CD4-positive, alpha-beta T cell (primary cell): Measurements from ENCODE around the gene GADL1. TPM values are rescaled to one million over a fixed set of nuclear protein-coding genes. Genes with fewer than 3 reads are reported as not detected.

Experiments
- ATAC-seq: fragments of 200-7000 bp; cut with Tn5 transposase; one replicate; pipeline ENCODE4 v1.10.0; 2022; ENCODE audit warnings: mild to moderate bottlenecking; ENCODE audit not compliant: poor library complexity
- CTCF ChIA-PET: fragments of 350-600 bp; sonication (Branson Sonifier 250); formaldehyde crosslinking; loops from one replicate; lab custom pipeline; 2021; ENCODE audit warnings: antibody characterized with exemption, inconsistent platforms; lab: Charles Lee
- POLR2A ChIA-PET: fragments of 350-600 bp; sonication (Branson Sonifier 250); formaldehyde crosslinking; loops from one replicate; lab custom pipeline; 2021; ENCODE audit warnings: antibody characterized with exemption, inconsistent platforms; lab: Charles Lee
- DNase-seq, 14 experiments: peaks; one replicate each; pipeline ENCODE4 v3.0.0-alpha.2; 2013 to 2020; ENCODE audit warnings: mixed read lengths in 2 of 14
- H3K27ac ChIP-seq, 2 donors: one replicate each; pipeline versions ENCODE4 v1.5.1 to v1.7.0; 2013; ENCODE audit warnings: low read length in 2 of 2, low read depth in 1 of 2, mild to moderate bottlenecking in 1 of 2
- H3K27me3 ChIP-seq, 2 experiments: 1 replicate in 1 of 2; 2 replicates in 1 of 2; pipeline versions ENCODE4 v1.6.1 to v1.7.0; 2013; ENCODE audit warnings: low read length in 2 of 2, control low read depth in 1 of 2, mild to moderate bottlenecking in 1 of 2, moderate library complexity in 1 of 2; ENCODE audit not compliant: insufficient read depth in 2 of 2, control insufficient read depth in 1 of 2
- H3K36me3 ChIP-seq: one replicate; pipeline ENCODE4 v1.6.1; 2013; ENCODE audit warnings: low read length, control low read depth; ENCODE audit not compliant: insufficient read depth
- H3K4me1 ChIP-seq: one replicate; pipeline ENCODE4 v1.6.1; 2013; ENCODE audit warnings: low read length, control low read depth; ENCODE audit not compliant: insufficient read depth
- H3K4me3 ChIP-seq: one replicate; pipeline ENCODE4 v1.5.1; 2013; ENCODE audit warnings: mild to moderate bottlenecking, low read length, moderate library complexity
- H3K9me3 ChIP-seq, 2 experiments: 1 replicate in 1 of 2; 2 replicates in 1 of 2; pipeline versions ENCODE4 v1.6.1 to v1.7.0; 2013; ENCODE audit warnings: low read length in 2 of 2, mild to moderate bottlenecking in 2 of 2, control low read depth in 1 of 2, moderate library complexity in 1 of 2; ENCODE audit not compliant: control insufficient read depth in 1 of 2, insufficient read depth in 1 of 2
- H3K27ac Mint-ChIP-seq: one replicate; pipeline ENCODE4 v1.8.0; 2020; ENCODE audit warnings: mixed read lengths
- H3K27me3 Mint-ChIP-seq: one replicate; pipeline ENCODE4 v1.8.0; 2021; ENCODE audit warnings: mixed read lengths
- H3K36me3 Mint-ChIP-seq: one replicate; pipeline ENCODE4 v1.8.0; 2021; ENCODE audit warnings: low read depth, mixed read lengths
- H3K4me1 Mint-ChIP-seq: one replicate; pipeline ENCODE4 v1.8.0; 2021; ENCODE audit warnings: low read depth, mixed read lengths
- H3K4me3 Mint-ChIP-seq: one replicate; pipeline ENCODE4 v1.8.0; 2020; ENCODE audit warnings: mild to moderate bottlenecking, mixed read lengths
- H3K9me3 Mint-ChIP-seq: one replicate; pipeline ENCODE4 v1.8.0; 2020; ENCODE audit warnings: mixed read lengths
- intact Hi-C, 2 experiments: fragments of 100-400 bp; cut with DNase I in 1 of 2; cut with micrococcal nuclease in 1 of 2; formaldehyde crosslinking; loops; one replicate each; pipeline versions ENCODE4 v1.15.1 to v1.9.0; 2023 to 2025; cut with DNase I, micrococcal nuclease
- total RNA-seq, 174 experiments: library from RNA in 2 of 174; stranded (reverse) in 2 of 174; gene quantifications; one replicate each; pipeline ENCODE4 v1.2.3 and lab custom pipeline; 2021 to 2026
- TF ChIP-seq, protein P1 (sequence below): fragments of 200-600 bp; IDR thresholded peaks from one replicate; pipeline ENCODE4 v1.8.0; 2022; ENCODE audit warnings: antibody characterized with exemption, mild to moderate bottlenecking

GADL1 gene
- total RNA-seq, 2 experiments from 2014 or later: not detected

DNA sequence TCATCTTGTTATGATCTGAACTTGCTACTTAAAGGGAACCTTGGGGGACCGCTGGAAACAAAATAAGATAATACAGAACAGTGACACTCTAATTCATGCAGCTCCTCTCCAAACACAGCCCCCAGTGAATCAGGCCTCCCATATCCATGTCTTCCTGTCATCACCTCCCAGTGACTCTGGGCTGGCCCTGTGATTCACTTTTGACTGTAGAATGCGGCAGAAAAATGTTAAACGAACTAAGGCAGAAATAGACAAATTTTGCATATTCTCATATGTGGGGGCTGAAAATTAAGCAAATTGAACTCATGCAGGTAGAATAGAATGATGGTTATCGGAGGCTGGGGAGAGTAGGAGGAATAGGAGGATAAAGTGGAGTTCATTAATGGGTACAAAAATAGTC, 20.2 kb upstream of the GADL1 start:
- no peaks in the 10 kb centered on the region for H3K27me3 Mint-ChIP-seq
- POLR2A ChIA-PET: no interaction called here
- Histone ChIP-seq H3K27me3 (no peaks in the 10 kb centered on the region), H3K4me1 (no peaks in the 10 kb centered on the region), H3K4me3 (no peak overlapping the region), H3K27ac (no peak overlapping the region), H3K9me3 (no peaks in the 10 kb centered on the region), H3K36me3 (no peaks in the 10 kb centered on the region)
- H3K27ac Mint-ChIP-seq: no peak overlapping the region
- no peaks in the 10 kb centered on the region for H3K4me1 Mint-ChIP-seq
- ATAC-seq (no peak), DNase-seq (no peak)
- intact Hi-C loops: no loop called here
- no peaks in the 10 kb centered on the region for H3K36me3 Mint-ChIP-seq
- TF ChIP-seq, protein P1, sequence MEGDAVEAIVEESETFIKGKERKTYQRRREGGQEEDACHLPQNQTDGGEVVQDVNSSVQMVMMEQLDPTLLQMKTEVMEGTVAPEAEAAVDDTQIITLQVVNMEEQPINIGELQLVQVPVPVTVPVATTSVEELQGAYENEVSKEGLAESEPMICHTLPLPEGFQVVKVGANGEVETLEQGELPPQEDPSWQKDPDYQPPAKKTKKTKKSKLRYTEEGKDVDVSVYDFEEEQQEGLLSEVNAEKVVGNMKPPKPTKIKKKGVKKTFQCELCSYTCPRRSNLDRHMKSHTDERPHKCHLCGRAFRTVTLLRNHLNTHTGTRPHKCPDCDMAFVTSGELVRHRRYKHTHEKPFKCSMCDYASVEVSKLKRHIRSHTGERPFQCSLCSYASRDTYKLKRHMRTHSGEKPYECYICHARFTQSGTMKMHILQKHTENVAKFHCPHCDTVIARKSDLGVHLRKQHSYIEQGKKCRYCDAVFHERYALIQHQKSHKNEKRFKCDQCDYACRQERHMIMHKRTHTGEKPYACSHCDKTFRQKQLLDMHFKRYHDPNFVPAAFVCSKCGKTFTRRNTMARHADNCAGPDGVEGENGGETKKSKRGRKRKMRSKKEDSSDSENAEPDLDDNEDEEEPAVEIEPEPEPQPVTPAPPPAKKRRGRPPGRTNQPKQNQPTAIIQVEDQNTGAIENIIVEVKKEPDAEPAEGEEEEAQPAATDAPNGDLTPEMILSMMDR: no peak
- no peak overlapping the region for H3K4me3 Mint-ChIP-seq
- no peaks in the 10 kb centered on the region for H3K9me3 Mint-ChIP-seq
- CTCF ChIA-PET: no interaction called here

DNA sequence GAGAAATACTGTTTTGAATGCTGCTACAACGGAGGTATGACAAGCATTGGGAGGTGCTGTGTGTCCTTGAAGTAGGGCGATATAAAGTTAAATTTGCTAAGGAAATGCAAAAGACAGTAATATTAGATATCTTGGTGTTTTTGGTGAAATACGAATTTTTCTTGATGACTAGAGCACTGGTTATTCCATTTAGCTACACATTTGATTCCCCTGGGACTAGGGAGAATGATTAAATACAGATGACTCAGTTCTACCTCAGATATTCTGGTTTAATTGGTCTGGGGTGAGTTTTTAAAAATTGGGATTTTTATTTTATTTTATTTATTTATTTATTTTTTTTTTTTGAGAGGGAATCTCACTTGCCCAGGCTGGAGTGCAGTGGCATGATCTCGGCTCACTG, 18.7 kb upstream of the GADL1 start:
- no peaks in the 10 kb centered on the region for H3K27me3 Mint-ChIP-seq
- no peak for DNase-seq
- H3K9me3 Mint-ChIP-seq: no peaks in the 10 kb centered on the region
- Histone ChIP-seq H3K4me1 (no peaks in the 10 kb centered on the region), H3K36me3 (no peaks in the 10 kb centered on the region), H3K27me3 (no peaks in the 10 kb centered on the region), H3K4me3 (no peak overlapping the region), H3K9me3 (no peaks in the 10 kb centered on the region), H3K27ac (no peak overlapping the region)
- ChIA-PET CTCF (no interaction called here), POLR2A (no interaction called here)
- ATAC-seq: no peak
- H3K27ac Mint-ChIP-seq: no peak overlapping the region
- TF ChIP-seq, protein P1: no peak
- no peaks in the 10 kb centered on the region for H3K36me3 Mint-ChIP-seq
- intact Hi-C loops: no loop called here
- no peak overlapping the region for H3K4me3 Mint-ChIP-seq
- H3K4me1 Mint-ChIP-seq: no peaks in the 10 kb centered on the region

DNA sequence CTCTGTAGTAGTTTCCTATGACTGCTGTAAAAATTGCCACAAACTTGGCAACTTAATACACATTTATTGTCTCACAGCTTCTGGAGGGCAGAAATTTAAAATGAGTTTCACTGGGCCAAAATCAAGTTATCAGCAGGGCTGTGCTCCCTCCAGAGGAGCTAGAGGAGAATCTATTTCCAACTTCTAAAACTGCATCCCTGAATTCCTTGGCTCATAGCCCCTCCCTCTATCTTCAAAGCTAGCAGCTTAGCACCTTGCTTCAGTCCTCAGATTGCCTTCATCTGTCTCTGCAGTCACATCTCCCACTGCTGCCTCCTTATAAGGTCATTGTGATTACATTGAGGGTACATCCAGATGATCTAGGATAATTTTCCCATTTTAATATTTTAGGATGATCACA, 17.8 kb upstream of the GADL1 start:
- H3K27ac Mint-ChIP-seq: no peak overlapping the region
- H3K4me1 Mint-ChIP-seq: no peaks in the 10 kb centered on the region
- no peaks in the 10 kb centered on the region for H3K36me3 Mint-ChIP-seq
- H3K9me3 Mint-ChIP-seq: no peaks in the 10 kb centered on the region
- ATAC-seq (no peak), DNase-seq (no peak)
- TF ChIP-seq, protein P1: no peak
- Histone ChIP-seq H3K27ac (no peak overlapping the region), H3K9me3 (no peaks in the 10 kb centered on the region), H3K27me3 (no peaks in the 10 kb centered on the region), H3K4me1 (no peaks in the 10 kb centered on the region), H3K4me3 (no peak overlapping the region), H3K36me3 (no peaks in the 10 kb centered on the region)
- ChIA-PET CTCF (no interaction called here), POLR2A (no interaction called here)
- H3K27me3 Mint-ChIP-seq: no peaks in the 10 kb centered on the region
- intact Hi-C loops: no loop called here
- no peak overlapping the region for H3K4me3 Mint-ChIP-seq
